ACC112 (cell line): ENCODE results near the gene CNTN4.
"Not testable (repeated sequence)": the region's sequence is repeated elsewhere in the genome, so short reads cannot be mapped to it uniquely, and the experiment has no call there.

ENCODE experiments used
- H2AFZ ChIP-seq: fragments of 200-600 bp; sonication (generic); one replicate; pipeline ENCODE4 v1.6.0; 2017; ENCODE audit warnings: antibody characterized with exemption, low read length; ENCODE audit not compliant: unreplicated experiment
- H3K27ac ChIP-seq: fragments of 200-600 bp; sonication (generic); 2 replicates; pipeline ENCODE4 v1.5.1; 2014; ENCODE audit warnings: low read depth, mild to moderate bottlenecking, antibody characterized with exemption, low read length, moderate library complexity
- H3K27me3 ChIP-seq: fragments of 200-600 bp; sonication (generic); 2 replicates; pipeline ENCODE4 v1.6.1; 2014; ENCODE audit warnings: mild to moderate bottlenecking, antibody characterized with exemption, low read length, moderate library complexity, mixed read lengths; ENCODE audit not compliant: insufficient read depth
- H3K36me3 ChIP-seq: fragments of 200-600 bp; sonication (generic); 2 replicates; pipeline ENCODE4 v1.6.1; 2016; ENCODE audit warnings: mild to moderate bottlenecking, antibody characterized with exemption, low read length, moderate library complexity, mixed read lengths; ENCODE audit not compliant: insufficient read depth
- H3K4me1 ChIP-seq: fragments of 200-600 bp; sonication (generic); one replicate; pipeline ENCODE4 v1.6.1; 2016; ENCODE audit warnings: low read length, mixed read lengths; ENCODE audit not compliant: insufficient read depth, unreplicated experiment, control insufficient read depth
- H3K4me3 ChIP-seq: fragments of 200-600 bp; sonication (generic); 2 replicates; pipeline ENCODE4 v1.5.1; 2014; ENCODE audit warnings: mild to moderate bottlenecking, low read depth, low read length
- H3K79me2 ChIP-seq: fragments of 200-600 bp; sonication (generic); one replicate; pipeline ENCODE4 v1.6.0; 2016; ENCODE audit warnings: low read length; ENCODE audit not compliant: control insufficient read depth, unreplicated experiment, insufficient read depth

CNTN4 gene

DNA sequence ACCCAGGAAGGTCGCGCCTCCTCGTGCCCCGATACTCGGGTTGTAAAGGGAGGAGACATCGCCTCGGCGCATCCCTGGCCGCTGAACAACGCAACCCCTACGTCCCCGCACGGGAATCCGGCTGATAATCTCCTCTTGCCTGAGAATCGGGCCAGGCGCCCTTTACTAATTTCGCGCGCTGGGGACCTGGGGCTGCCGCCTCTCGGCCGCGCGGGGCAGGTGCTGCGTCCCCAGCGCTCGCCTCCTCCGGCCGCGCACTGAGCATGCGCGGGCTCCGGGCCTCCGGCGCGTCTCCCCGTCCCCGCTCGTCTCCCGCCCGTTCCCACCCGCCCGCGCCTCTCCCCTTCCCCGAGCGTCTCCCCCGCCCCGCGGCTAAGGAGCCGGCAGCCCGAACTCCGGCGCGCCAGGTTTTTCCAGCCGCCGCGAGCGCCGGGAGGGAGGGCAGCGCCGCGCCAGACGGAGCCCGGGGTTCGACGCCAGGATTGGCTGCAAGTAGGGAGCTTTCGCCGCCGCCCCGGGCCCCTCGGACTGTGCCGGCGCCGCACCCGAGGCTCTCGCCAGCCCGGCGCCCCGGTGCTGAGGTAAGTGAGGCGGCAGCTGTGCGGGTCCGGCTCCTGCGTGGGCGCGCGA is at the start of gene CNTN4:
TSS of gene CNTN4 (plus strand) at position 469 of the 630 bp plus-strand sequence.
- Histone ChIP-seq H3K4me3 (no peak within 1 kb of the TSS), H3K27me3 (peaks cover 41% of the 10 kb centered on the region), H3K27ac (no peak within 1 kb of the TSS), H3K36me3 (no peaks in the 10 kb centered on the region), H3K79me2 (no peaks in the 10 kb centered on the region), H3K4me1 (no peaks in the 10 kb centered on the region), H2AFZ (no peak within 1 kb of the TSS)

DNA sequence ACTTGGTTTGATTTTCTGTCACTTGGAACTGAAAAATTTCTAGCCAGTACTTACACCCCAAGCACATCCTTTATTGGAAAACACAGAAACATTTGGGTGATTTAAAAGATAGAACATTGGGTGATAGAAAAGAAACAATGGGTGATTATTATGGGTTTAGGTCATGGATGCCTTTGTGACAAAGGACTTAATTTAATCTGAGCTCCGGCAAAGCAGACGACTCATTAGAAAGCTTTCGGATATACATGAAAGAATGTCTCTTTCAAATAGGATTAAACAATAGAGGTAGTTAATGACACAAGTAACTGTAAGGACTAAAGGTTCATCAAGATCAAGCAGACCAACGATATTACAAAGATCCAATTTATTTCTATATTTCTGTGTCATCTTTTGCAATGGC is 37.3 kb upstream of the CNTN4 start:
- no peaks in the 10 kb centered on the region for H3K4me1 ChIP-seq
- H2AFZ ChIP-seq: no peak overlapping the region
- H3K27me3 ChIP-seq: no peaks in the 10 kb centered on the region
- H3K4me3 ChIP-seq: no peak overlapping the region
- H3K79me2 ChIP-seq: no peaks in the 10 kb centered on the region
- H3K27ac ChIP-seq: no peak overlapping the region
- H3K36me3 ChIP-seq: no peaks in the 10 kb centered on the region

DNA sequence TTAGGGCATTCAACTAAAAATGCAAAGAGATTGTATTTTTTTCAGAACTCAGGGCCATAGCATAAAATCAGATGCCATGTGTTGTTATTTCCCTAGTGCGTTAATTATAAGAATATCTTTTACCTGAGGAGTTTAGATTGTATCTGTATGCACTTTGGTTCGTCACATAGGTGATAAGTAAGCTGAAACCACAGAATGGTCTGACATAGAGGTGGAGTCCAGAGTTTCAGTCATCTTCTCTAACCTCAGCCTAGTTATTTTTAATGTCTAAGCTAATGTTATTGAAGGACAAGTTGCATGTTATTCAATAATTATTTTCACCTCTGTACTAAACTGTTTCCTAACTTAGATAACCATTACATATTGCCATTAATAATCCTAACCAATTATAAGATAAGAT is 27.1 kb upstream of the CNTN4 start:
- no peak overlapping the region for H3K27ac ChIP-seq
- no peaks in the 10 kb centered on the region for H3K36me3 ChIP-seq
- no peaks in the 10 kb centered on the region for H3K27me3 ChIP-seq
- no peak overlapping the region for H3K4me3 ChIP-seq
- no peaks in the 10 kb centered on the region for H3K79me2 ChIP-seq
- no peaks in the 10 kb centered on the region for H3K4me1 ChIP-seq
- no peak overlapping the region for H2AFZ ChIP-seq

DNA sequence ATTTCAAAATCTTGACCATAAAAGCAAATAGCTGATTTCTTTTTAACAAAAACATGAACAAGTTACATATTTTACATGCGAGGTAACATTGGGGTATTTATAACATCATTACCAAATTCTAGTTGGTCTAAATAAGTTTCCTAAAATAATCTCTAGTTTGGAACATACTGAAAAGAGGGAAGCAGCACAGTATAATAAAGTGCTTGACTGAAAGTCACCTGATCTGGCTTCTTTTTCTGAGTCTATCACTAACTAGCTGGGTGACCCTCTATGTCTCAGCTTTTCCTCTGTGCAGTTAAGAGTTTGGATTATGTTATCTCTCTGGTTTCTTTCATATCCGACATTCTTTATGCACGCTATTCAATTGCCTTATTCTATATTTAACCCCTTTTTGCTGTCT is 19.8 kb upstream of the CNTN4 start:
- no peaks in the 10 kb centered on the region for H3K4me1 ChIP-seq
- H2AFZ ChIP-seq: no peak overlapping the region
- H3K27ac ChIP-seq: no peak overlapping the region
- H3K27me3 ChIP-seq: no peaks in the 10 kb centered on the region
- no peaks in the 10 kb centered on the region for H3K36me3 ChIP-seq
- H3K79me2 ChIP-seq: no peaks in the 10 kb centered on the region
- H3K4me3 ChIP-seq: no peak overlapping the region

DNA sequence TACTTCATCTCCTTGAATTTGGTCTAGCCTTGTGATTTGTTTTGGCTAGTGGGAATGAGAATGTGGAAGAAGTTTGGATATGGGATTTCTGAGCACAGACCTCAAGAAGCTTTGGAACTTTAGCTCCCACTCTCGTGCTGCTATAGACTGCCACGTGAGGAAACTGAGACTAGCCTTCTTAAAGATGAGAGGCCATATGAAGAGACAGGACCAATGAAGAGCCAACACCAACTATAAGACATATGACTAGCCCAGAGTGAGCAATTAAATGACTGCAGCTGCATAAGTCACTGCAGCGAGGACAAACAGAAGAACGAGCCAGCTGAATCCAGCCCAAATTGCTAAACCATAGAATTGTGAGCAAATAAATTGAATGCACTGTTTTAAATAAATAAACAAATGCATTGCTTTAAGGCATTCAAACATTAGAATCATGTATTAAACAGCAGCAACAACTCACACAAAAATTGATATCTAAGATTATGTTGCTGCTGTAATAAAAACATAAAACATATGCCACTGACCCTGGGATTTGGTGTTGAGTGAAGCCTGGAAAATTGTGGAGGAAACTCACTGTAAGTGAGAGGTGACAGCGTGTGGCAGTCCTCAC is 15.7 kb upstream of the CNTN4 start:
- no peaks in the 10 kb centered on the region for H3K27me3 ChIP-seq
- no peak overlapping the region for H2AFZ ChIP-seq
- H3K79me2 ChIP-seq: no peaks in the 10 kb centered on the region
- H3K36me3 ChIP-seq: no peaks in the 10 kb centered on the region
- H3K4me1 ChIP-seq: no peaks in the 10 kb centered on the region
- H3K27ac ChIP-seq: no peak overlapping the region
- H3K4me3 ChIP-seq: no peak overlapping the region

DNA sequence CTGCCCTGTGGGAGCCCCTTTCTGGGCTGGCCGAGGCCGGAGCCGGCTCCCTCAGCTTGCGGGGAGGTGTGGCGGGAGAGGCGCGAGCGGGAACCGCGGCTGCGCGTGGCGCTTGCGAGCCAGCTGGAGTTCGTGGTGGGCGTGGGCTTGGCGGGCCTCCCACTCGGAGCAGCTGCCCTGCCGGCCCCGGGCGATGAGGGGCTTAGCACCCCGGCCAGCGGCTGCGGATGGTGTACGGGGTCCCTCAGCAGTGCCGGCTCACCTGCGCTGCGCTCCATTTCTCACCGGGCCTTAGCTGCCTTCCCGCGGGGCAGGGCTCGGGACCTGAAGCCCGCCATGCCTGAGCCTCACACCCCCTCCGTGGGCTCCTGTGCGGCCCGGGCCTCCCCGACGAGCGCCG is 15.1 kb upstream of the CNTN4 start:
- not testable (repeated sequence) for H3K4me1 ChIP-seq, H3K36me3 ChIP-seq, H2AFZ ChIP-seq, H3K27me3 ChIP-seq, H3K27ac ChIP-seq, H3K4me3 ChIP-seq, H3K79me2 ChIP-seq

DNA sequence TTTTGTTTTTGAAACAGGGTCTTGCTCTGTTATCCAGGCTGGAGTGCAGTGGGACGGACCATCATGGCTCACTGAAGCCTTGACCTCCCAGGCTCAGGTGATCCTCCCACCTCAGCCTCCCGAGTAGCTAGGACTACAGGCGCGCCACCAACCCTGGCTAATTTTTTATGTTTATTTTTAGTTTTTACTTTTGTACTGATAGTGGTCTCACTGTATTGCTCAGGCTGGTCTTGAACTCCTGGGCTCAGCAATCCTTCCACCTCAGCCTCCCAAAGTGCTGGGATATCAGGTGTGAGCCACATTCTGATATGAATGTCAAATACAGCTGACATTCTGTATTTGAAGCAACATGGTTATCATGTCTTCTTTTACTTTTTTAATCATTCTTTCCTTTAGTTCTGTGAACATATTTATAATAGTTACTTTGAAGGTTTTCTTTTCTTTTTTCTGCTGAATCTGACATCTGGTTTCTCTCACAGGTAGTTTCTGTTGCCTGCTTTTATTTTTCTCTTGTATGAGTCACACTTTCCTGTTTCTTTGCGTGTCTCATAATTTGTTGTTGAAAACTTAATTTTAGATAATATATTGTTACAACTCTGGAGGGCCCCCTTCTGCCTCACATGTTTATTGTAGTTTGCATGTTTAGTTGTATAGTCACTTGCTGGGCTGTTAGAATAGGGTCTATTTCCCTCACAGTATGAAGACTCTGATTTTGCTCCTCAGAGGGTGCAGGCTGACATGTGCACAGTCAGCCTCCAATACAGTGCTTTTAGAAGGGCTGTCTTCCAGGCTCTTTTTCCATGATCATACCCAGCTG is 8.4 kb upstream of the CNTN4 start:
- H3K4me3 ChIP-seq: no peak overlapping the region
- H3K4me1 ChIP-seq: no peaks in the 10 kb centered on the region
- no peak overlapping the region for H3K27ac ChIP-seq
- H3K79me2 ChIP-seq: no peaks in the 10 kb centered on the region
- no peaks in the 10 kb centered on the region for H3K36me3 ChIP-seq
- H3K27me3 ChIP-seq: no peaks in the 10 kb centered on the region
- no peak overlapping the region for H2AFZ ChIP-seq

DNA sequence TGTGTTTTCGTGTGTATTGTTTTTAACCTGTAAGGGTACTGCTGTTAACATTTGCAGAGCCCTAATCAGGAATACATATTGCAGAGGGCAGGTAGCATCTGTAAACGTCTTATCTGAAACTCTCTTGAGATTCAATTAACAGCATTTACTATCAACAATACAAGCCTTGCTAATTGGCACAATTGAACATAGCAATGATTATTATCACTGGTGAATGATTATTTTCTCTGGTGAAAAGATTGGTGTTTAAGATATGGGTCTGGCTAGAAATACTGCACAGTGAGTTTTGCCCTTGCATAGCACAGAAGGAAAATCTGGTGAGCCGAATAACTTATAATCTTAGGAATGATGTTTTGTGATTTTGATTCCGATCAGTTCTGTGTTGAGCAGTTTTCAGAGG is 5.9 kb upstream of the CNTN4 start:
- Histone ChIP-seq H3K36me3 (no peaks in the 10 kb centered on the region), H3K79me2 (no peaks in the 10 kb centered on the region), H3K4me3 (no peak overlapping the region), H3K4me1 (no peaks in the 10 kb centered on the region), H2AFZ (no peak overlapping the region), H3K27ac (no peak overlapping the region), H3K27me3 (peaks cover 4% of the 10 kb centered on the region; the same call in 1 of the 2 replicates)

DNA sequence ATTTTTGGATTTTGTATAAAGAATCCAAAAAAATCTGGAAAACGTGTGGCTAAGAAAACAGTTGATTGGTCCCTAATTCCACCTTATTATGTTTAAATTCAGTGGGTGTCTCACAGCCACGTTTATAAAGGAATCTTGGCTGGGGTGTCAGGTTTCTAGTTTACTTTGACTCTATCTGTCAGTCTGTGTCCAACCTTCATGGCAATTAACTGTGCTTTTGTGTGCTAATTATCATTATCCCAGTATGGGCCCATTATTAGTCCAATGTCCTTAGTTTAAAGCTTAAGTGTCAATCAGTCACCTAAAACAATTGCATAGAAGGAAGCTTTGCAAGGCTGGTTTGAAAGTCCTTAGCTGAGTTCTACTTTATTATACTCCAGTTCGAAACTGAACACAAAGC is 3.7 kb upstream of the CNTN4 start:
- H3K79me2 ChIP-seq: no peaks in the 10 kb centered on the region
- H3K4me1 ChIP-seq: no peaks in the 10 kb centered on the region
- no peaks in the 10 kb centered on the region for H3K36me3 ChIP-seq
- H2AFZ ChIP-seq: no peak overlapping the region
- H3K27ac ChIP-seq: no peak overlapping the region
- H3K27me3 ChIP-seq: peaks cover 25% of the 10 kb centered on the region
- no peak overlapping the region for H3K4me3 ChIP-seq

DNA sequence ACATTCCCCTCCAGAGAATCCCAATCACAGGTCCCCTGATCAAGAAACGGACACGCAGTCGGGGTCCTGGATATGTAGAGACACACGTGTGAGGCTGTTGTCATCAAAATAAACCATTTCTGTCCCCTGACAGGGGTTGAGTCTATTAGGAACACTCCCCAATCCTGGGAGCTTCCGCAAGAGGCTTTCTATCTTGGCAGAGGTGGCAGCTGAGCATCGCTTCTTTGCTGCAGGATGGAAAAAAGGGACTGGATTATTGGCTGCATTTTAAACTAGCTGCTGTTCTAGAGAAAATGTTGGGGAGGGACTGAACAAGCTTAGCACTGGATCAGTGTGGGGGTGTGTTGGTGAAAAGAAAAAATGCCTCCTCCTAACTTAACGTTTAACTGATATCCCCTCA is 2.5 kb upstream of the CNTN4 start:
- H3K27ac ChIP-seq: no peak overlapping the region
- H3K36me3 ChIP-seq: no peaks in the 10 kb centered on the region
- H3K4me1 ChIP-seq: no peaks in the 10 kb centered on the region
- no peaks in the 10 kb centered on the region for H3K79me2 ChIP-seq
- no peak overlapping the region for H3K4me3 ChIP-seq
- H3K27me3 ChIP-seq: peaks cover 38% of the 10 kb centered on the region
- H2AFZ ChIP-seq: no peak overlapping the region
